AG04449 (cell line): Measurements from ENCODE around the gene PTPN14.

Source experiments
- CTCF ChIA-PET: fragments of 350-600 bp; formaldehyde crosslinking; extraction: SDS; loops from one replicate; lab custom pipeline; 2021; ENCODE audit warnings: antibody characterized with exemption; lab: Yijun Ruan, JAX
- POLR2A ChIA-PET: fragments of 400-600, 350-600 bp; formaldehyde crosslinking; extraction: SDS; loops from one replicate; lab custom pipeline; 2020; ENCODE audit warnings: antibody characterized with exemption, inconsistent platforms; lab: Yijun Ruan, JAX
- DNase-seq: peaks from one replicate; pipeline ENCODE4 v3.0.0-alpha.2; 2010; ENCODE audit warnings: low read depth, low spot score
- H3K4me3 ChIP-seq: 2 replicates; pipeline ENCODE4 v1.5.1; 2011; ENCODE audit warnings: low read depth, mild to moderate bottlenecking, control low read depth, low read length
- TF ChIP-seq, protein P1 (sequence below): IDR thresholded peaks from one replicate; pipeline ENCODE4 v1.5.1; 2011; ENCODE audit warnings: mild to moderate bottlenecking, moderate library complexity, low read length, control low read depth, inconsistent platforms; ENCODE audit not compliant: insufficient read depth; ENCODE audit errors: missing control alignments

The PTPN14 gene

DNA sequence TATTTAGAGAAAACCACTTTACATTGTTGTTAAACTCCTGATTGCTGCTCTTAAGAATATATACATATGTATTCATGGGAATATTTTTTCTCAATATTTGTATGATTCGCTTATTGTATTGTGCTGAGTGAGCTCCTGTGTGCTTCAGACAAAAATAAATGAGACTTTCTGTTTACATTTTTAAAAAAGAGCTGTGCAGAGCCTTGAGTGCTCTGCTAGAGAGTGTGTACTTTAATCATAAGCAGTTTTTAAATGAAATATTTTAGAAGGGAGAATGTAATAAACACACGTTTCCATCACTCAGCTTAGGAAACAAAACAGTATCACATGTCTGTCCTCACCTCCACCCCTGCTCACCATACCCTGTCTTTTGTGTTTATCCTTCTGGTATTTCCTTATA is 9.7 kb downstream of the PTPN14 start:
- POLR2A ChIA-PET, result no interaction called here
- DNase-seq, result no peak
- TF ChIP-seq, protein P1, sequence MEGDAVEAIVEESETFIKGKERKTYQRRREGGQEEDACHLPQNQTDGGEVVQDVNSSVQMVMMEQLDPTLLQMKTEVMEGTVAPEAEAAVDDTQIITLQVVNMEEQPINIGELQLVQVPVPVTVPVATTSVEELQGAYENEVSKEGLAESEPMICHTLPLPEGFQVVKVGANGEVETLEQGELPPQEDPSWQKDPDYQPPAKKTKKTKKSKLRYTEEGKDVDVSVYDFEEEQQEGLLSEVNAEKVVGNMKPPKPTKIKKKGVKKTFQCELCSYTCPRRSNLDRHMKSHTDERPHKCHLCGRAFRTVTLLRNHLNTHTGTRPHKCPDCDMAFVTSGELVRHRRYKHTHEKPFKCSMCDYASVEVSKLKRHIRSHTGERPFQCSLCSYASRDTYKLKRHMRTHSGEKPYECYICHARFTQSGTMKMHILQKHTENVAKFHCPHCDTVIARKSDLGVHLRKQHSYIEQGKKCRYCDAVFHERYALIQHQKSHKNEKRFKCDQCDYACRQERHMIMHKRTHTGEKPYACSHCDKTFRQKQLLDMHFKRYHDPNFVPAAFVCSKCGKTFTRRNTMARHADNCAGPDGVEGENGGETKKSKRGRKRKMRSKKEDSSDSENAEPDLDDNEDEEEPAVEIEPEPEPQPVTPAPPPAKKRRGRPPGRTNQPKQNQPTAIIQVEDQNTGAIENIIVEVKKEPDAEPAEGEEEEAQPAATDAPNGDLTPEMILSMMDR, result no peak
- CTCF ChIA-PET, result interaction anchor here (2.5 to 3.6 kb wide), 2 partner anchors 9 to 208 kb away, joined by 10 to 17 read pairs; partner anchors contain the start of gene PTPN14
- no peak overlapping the region for H3K4me3 ChIP-seq

DNA sequence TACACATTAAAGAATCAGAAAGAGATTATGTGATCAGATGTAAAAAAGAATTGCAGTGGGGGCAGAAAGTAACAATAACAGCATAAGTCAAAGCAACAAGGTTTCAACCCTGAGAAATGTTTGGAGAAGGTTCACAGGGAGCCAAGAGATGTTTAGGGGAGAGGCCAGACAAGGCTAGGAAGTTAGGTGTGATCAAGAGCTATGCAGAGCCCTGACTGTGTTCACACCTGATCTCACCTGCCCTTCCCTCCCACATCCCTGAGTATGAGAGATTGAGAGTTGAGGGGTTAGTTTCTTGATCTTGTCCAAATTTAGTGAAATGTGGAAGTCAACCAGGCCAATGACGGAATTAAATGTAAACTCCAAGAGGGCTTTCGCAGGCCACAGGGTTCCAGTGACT is 10.2 kb downstream of the PTPN14 start:
- ChIA-PET POLR2A (interaction anchor here (2.0 kb wide), 1 partner anchor 9 kb away, joined by 7 read pairs; no protein-coding TSS in a partner anchor), CTCF (interaction anchor here (2.5 to 3.6 kb wide), 2 partner anchors 10 to 208 kb away, joined by 10 to 17 read pairs; partner anchors contain the start of gene PTPN14)
- no peak overlapping the region for H3K4me3 ChIP-seq
- TF ChIP-seq, protein P1, result no peak
- no peak for DNase-seq

DNA sequence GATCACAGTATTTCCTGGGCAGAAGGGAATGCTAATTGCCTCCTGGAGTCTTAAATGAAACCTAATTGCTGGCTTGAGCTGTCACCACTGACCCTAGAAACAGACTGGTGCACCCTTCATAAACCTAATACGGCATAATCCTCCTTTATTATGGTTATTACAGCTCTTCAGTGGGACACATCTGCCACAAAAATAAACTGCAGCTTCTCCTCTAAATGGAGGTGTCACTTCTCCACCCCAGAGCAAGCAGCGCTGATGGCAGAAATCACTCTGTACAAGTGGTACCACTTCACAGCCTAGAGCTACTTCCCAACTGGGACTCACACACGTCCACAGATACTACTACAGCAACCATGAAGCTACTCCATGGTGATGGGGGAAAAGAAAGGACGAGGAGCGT is 11.1 kb downstream of the PTPN14 start:
- ChIA-PET CTCF (interaction anchor here (3.0 to 3.6 kb wide), 2 partner anchors 10 to 207 kb away, joined by 17 to 21 read pairs; no protein-coding TSS in a partner anchor), POLR2A (interaction anchor here (0.5 to 2.0 kb wide), 2 partner anchors 10 to 262 kb away, joined by 3 to 7 read pairs; no protein-coding TSS in a partner anchor)
- TF ChIP-seq, protein P1, result no peak
- no peak overlapping the region for H3K4me3 ChIP-seq
- no peak for DNase-seq

DNA sequence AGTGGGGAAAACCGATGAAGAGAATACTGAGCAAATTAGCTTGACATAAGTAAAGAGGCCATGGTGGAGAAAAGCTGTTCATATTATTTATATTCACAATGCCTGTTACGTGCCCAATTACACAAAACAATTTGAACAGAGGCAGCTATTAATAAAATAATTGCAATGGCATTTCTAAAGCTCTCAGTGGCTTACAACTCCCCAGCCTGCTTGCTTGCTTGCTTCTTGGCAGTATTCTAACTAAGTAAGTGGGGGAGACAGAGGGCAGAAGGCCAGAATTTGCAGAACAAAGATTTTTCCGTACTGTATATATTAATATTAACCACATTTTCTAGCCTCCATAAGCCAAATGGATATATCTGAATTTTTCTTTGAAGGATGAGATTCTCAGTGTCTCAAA is 12.9 kb downstream of the PTPN14 start:
- ChIA-PET CTCF (interaction anchor here (0.7 to 3.0 kb wide), 6 partner anchors 10 to 205 kb away, joined by 3 to 21 read pairs (median 6); no protein-coding TSS in a partner anchor), POLR2A (interaction anchor here (1.0 to 1.1 kb wide), 2 partner anchors 11 to 13 kb away, joined by 3 to 4 read pairs; partner anchors contain the start of gene PTPN14)
- H3K4me3 ChIP-seq, result no peak overlapping the region
- no peak for DNase-seq
- TF ChIP-seq, protein P1, result no peak

DNA sequence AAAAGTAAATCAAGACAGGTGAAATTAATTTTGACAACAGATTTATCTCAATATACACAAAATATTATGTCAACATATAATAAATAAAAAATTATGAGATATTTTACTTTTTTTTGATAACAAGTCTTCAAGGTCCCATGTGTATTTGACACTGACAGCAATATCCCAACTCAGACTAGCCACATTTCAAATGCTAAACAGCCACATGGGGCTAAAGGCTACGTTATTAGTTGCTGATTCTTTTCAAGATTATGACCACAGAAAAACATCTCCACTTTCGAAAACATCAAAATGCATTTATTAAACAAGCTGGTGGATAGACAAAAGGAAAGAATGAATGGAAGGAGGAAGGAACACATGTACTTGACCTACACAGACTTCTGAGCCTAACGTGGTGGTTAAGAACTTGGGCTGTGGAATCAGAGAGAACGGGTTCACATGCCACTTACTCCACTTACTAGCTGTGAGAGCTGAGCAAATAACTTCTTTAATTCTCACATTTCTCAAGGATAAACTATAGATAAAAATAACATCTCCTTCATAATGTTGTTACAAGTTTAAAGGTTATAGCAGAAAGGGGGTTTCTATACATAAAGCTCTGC is 13.4 kb downstream of the PTPN14 start:
- TF ChIP-seq, protein P1, result no peak
- no peak overlapping the region for H3K4me3 ChIP-seq
- CTCF ChIA-PET, result interaction anchor here (0.7 to 3.0 kb wide), 6 partner anchors 10 to 205 kb away, joined by 3 to 21 read pairs (median 6); no protein-coding TSS in a partner anchor
- DNase-seq, result no peak
- POLR2A ChIA-PET, result interaction anchor here (1.0 to 1.1 kb wide), 2 partner anchors 12 to 14 kb away, joined by 3 to 4 read pairs; partner anchors contain the start of gene PTPN14

DNA sequence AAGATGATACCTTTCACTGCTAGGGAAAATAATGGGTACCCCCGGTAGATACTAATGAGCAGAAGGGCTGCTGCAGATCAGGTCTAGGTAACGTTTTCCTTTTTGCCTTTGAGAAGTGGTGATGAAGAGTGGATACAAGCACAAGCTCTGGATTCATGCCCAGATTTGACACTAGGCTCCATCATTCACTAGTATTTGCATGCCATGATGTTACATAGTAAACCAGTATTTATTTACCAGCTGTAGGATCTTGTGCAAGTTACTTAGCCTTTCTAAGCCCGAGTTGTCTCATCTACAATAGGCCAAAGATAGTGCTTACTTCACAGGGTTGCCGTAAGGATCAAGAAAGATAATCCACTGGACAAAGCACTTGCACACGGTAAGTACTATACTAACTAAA is 14.2 kb downstream of the PTPN14 start:
- ChIA-PET POLR2A (interaction anchor here (1.5 kb wide), 1 partner anchor 13 kb away, joined by 6 read pairs; no protein-coding TSS in a partner anchor), CTCF (interaction anchor here (0.6 to 2.1 kb wide), 3 partner anchors 9 to 204 kb away, joined by 3 to 9 read pairs (median 9); no protein-coding TSS in a partner anchor)
- DNase-seq, result no peak

More for the DNA sequence above, 14.2 kb downstream of the PTPN14 start:
- H3K4me3 ChIP-seq, result no peak overlapping the region
- TF ChIP-seq, protein P1, result no peak
